H9 (cell line): ENCODE results near the gene HTR1E. TPM values are rescaled to one million over a fixed set of nuclear protein-coding genes. Genes with fewer than 3 reads are reported as not detected.

ENCODE experiments used
- DNase-seq: peaks from one replicate; pipeline ENCODE4 v3.0.0-alpha.2; 2017
- H2AFZ ChIP-seq: one replicate; pipeline ENCODE4 v1.6.1; 2013; ENCODE audit warnings: mild to moderate bottlenecking, low read length, control low read depth, moderate library complexity
- H2AK5ac ChIP-seq: 2 replicates; pipeline ENCODE4 v1.6.1; 2013; ENCODE audit warnings: low read length, control low read depth, mixed read lengths; ENCODE audit not compliant: insufficient read length
- H2BK120ac ChIP-seq: one replicate; pipeline ENCODE4 v1.6.1; 2013; ENCODE audit warnings: low read depth, mild to moderate bottlenecking, low read length, control low read depth, inconsistent platforms; ENCODE audit not compliant: poor library complexity, severe bottlenecking
- H2BK12ac ChIP-seq: 2 replicates; pipeline ENCODE4 v1.6.1; 2013; ENCODE audit warnings: low read length, control low read depth, mixed read lengths, low read depth; ENCODE audit not compliant: insufficient read length
- H2BK15ac ChIP-seq: 2 replicates; pipeline ENCODE4 v1.6.1; 2013; ENCODE audit warnings: low read depth, low read length, control low read depth
- H2BK20ac ChIP-seq: one replicate; pipeline ENCODE4 v1.6.1; 2013; ENCODE audit warnings: low read depth, mild to moderate bottlenecking, low read length, control low read depth, inconsistent platforms; ENCODE audit not compliant: poor library complexity, severe bottlenecking
- H2BK5ac ChIP-seq: 2 replicates; pipeline ENCODE4 v1.6.1; 2013; ENCODE audit warnings: low read length, control low read depth, mixed read lengths; ENCODE audit not compliant: insufficient read length
- H3K14ac ChIP-seq: 2 replicates; pipeline ENCODE4 v1.6.1; 2013; ENCODE audit warnings: low read length, control low read depth; ENCODE audit not compliant: insufficient read depth
- H3K18ac ChIP-seq: 2 replicates; pipeline ENCODE4 v1.6.1; 2013; ENCODE audit warnings: low read depth, mild to moderate bottlenecking, mixed read lengths, low read length, control low read depth; ENCODE audit not compliant: insufficient read length
- H3K23ac ChIP-seq: 2 replicates; pipeline ENCODE4 v1.6.1; 2013; ENCODE audit warnings: low read length, control low read depth, mixed read lengths, low read depth; ENCODE audit not compliant: insufficient read length
- H3K23me2 ChIP-seq: 2 replicates; pipeline ENCODE4 v1.6.1; 2013; ENCODE audit warnings: low read depth, mild to moderate bottlenecking, mixed read lengths, low read length, control low read depth; ENCODE audit not compliant: insufficient read length, poor library complexity, severe bottlenecking
- H3K27ac ChIP-seq: 2 replicates; pipeline ENCODE4 v1.5.1; 2013; ENCODE audit warnings: low read length, control low read depth, mixed read lengths, low read depth; ENCODE audit not compliant: insufficient read length
- H3K27me3 ChIP-seq: 2 replicates; pipeline ENCODE4 v1.6.1; 2013; ENCODE audit warnings: low read length, control low read depth, inconsistent platforms; ENCODE audit not compliant: insufficient read depth
- H3K4ac ChIP-seq: 2 replicates; pipeline ENCODE4 v1.6.1; 2013; ENCODE audit warnings: low read depth, mild to moderate bottlenecking, control low read depth, inconsistent platforms, low read length, moderate library complexity
- H3K4me1 ChIP-seq: 2 replicates; pipeline ENCODE4 v1.6.1; 2013; ENCODE audit warnings: low read length, control low read depth, inconsistent platforms; ENCODE audit not compliant: insufficient read depth
- H3K4me2 ChIP-seq: 2 replicates; pipeline ENCODE4 v1.6.1; 2013; ENCODE audit warnings: low read length, control low read depth, mixed read lengths; ENCODE audit not compliant: insufficient read length, insufficient read depth
- H3K56ac ChIP-seq: 2 replicates; pipeline ENCODE4 v1.6.1; 2013; ENCODE audit warnings: low read depth, mild to moderate bottlenecking, mixed read lengths, low read length, control low read depth; ENCODE audit not compliant: insufficient read length
- H3K79me1 ChIP-seq: 2 replicates; pipeline ENCODE4 v1.6.1; 2013; ENCODE audit warnings: low read depth, mild to moderate bottlenecking, moderate library complexity, low read length, control low read depth, inconsistent platforms; ENCODE audit not compliant: insufficient read depth, poor library complexity, severe bottlenecking
- H3K79me2 ChIP-seq: 2 replicates; pipeline ENCODE4 v1.6.1; 2013; ENCODE audit warnings: low read length, control low read depth, inconsistent platforms; ENCODE audit not compliant: insufficient read depth
- H3K9ac ChIP-seq: 2 replicates; pipeline ENCODE4 v1.6.1; 2013; ENCODE audit warnings: low read length, control low read depth, mixed read lengths; ENCODE audit not compliant: insufficient read length; ENCODE audit errors: extremely low read depth
- H3K9me3 ChIP-seq: one replicate; pipeline ENCODE4 v1.6.1; 2013; ENCODE audit warnings: low read depth, low read length, inconsistent platforms; ENCODE audit not compliant: control insufficient read depth
- H3T11ph ChIP-seq: one replicate; pipeline ENCODE4 v1.6.1; 2013; ENCODE audit warnings: mild to moderate bottlenecking, low read length, control low read depth, inconsistent platforms
- H4K20me1 ChIP-seq: one replicate; pipeline ENCODE4 v1.6.1; 2013; ENCODE audit not compliant: control insufficient read depth, insufficient read length, insufficient read depth
- H4K5ac ChIP-seq: 2 replicates; pipeline ENCODE4 v1.6.1; 2013; ENCODE audit warnings: low read depth, mild to moderate bottlenecking, mixed read lengths, low read length, control low read depth; ENCODE audit not compliant: insufficient read length
- H4K8ac ChIP-seq: replicated peaks from 2 replicates; pipeline ENCODE4 v1.6.1; 2013; ENCODE audit warnings: low read length, control low read depth, mixed read lengths, low read depth; ENCODE audit not compliant: insufficient read length
- H4K91ac ChIP-seq: 2 replicates; pipeline ENCODE4 v1.6.1; 2013; ENCODE audit warnings: low read depth, mild to moderate bottlenecking, moderate library complexity, mixed read lengths, low read length, control low read depth; ENCODE audit not compliant: insufficient read length
- H3K27ac Mint-ChIP-seq, 3 experiments: 2 replicates in 2 of 3; 3 replicates in 1 of 3; pipeline ENCODE4 v1.8.0; 2020 to 2021; ENCODE audit warnings: mixed read lengths in 3 of 3, mild to moderate bottlenecking in 1 of 3, moderate library complexity in 1 of 3
- H3K27me3 Mint-ChIP-seq: 2 replicates; pipeline ENCODE4 v1.8.0; 2021; ENCODE audit warnings: low read depth, mild to moderate bottlenecking, moderate library complexity, mixed read lengths
- H3K36me3 Mint-ChIP-seq, 3 experiments: 2 replicates in 2 of 3; 3 replicates in 1 of 3; pipeline ENCODE4 v1.8.0; 2020 to 2021; ENCODE audit warnings: low read depth in 3 of 3, mixed read lengths in 3 of 3; ENCODE audit not compliant: insufficient read depth in 1 of 3
- H3K4me1 Mint-ChIP-seq, 2 experiments: 2 replicates each; pipeline ENCODE4 v1.8.0; 2020; ENCODE audit warnings: mixed read lengths in 2 of 2
- H3K4me3 Mint-ChIP-seq, 2 experiments: 2 replicates in 1 of 2; 3 replicates in 1 of 2; pipeline ENCODE4 v1.8.0; 2020 to 2021; ENCODE audit warnings: mild to moderate bottlenecking in 2 of 2, mixed read lengths in 2 of 2, moderate library complexity in 1 of 2
- H3K9me3 Mint-ChIP-seq, 2 experiments: 2 replicates in 1 of 2; 3 replicates in 1 of 2; pipeline ENCODE4 v1.8.0; 2020; ENCODE audit warnings: mild to moderate bottlenecking in 2 of 2, mixed read lengths in 2 of 2, moderate library complexity in 1 of 2
- CTCF ChIP-seq: fragments of 200-600 bp; sonication (generic); conservative IDR thresholded peaks from 3 replicates; pipeline ENCODE4 v1.8.0; 2021; ENCODE audit warnings: antibody characterized with exemption, mild to moderate bottlenecking
- WGBS: extraction: QIAGEN DNeasy Blood & Tissue Kit; methylation state at CpG from one replicate; pipeline ENCODE4 v1.1.7; 2013; ENCODE audit warnings: missing lambda C conversion rate, low lambda C conversion rate, mixed read lengths; ENCODE audit not compliant: insufficient read length; ENCODE audit errors: extremely low coverage; 5-methylcytosine and 5-hydroxymethylcytosine counted together
- total RNA-seq: library from RNA; stranded (reverse); gene quantifications from 2 replicates; pipeline ENCODE4 v1.2.1, GENCODE V29; 2021

The HTR1E gene
- total RNA-seq, 1 experiment from 2014 or later: not detected

- H2BK120ac ChIP-seq: no peak overlapping the region
- no peak overlapping the region for H2BK12ac ChIP-seq
- no peak for DNase-seq
- Mint-ChIP-seq H3K4me1 (peaks cover 3 to 5% of the 10 kb centered on the region in 2 experiments; a peak in 2 of 4 replicates), H3K27ac (no peak overlapping the region), H3K9me3 (peaks cover 0 to 6% of the 10 kb centered on the region in 2 experiments; a peak in 2 of 5 replicates), H3K27me3 (no peaks in the 10 kb centered on the region), H3K4me3 (no peak overlapping the region), H3K36me3 (no peaks in the 10 kb centered on the region)
- H3K79me1 ChIP-seq: no peaks in the 10 kb centered on the region
- no peak overlapping the region for H2AFZ ChIP-seq
- H3K23me2 ChIP-seq: no peaks in the 10 kb centered on the region
- no peak overlapping the region for H3K14ac ChIP-seq
- H2BK5ac ChIP-seq: no peak overlapping the region
- no peak overlapping the region for H3K4ac ChIP-seq
- no peaks in the 10 kb centered on the region for H3K79me2 ChIP-seq
- H3K23ac ChIP-seq: no peak overlapping the region
- H3K9ac ChIP-seq: no peak overlapping the region
- no peaks in the 10 kb centered on the region for H3K27me3 ChIP-seq
- H4K20me1 ChIP-seq: no peaks in the 10 kb centered on the region
- H3K4me2 ChIP-seq: no peak overlapping the region
- H3K9me3 ChIP-seq: no peaks in the 10 kb centered on the region
- no peak overlapping the region for H2BK15ac ChIP-seq
- no CpG with 5 or more reads among the region's 2 CpGs for WGBS
- H3K18ac ChIP-seq: no peak overlapping the region
- H2BK20ac ChIP-seq: no peak overlapping the region
- H4K91ac ChIP-seq: no peak overlapping the region
- H4K5ac ChIP-seq: no peak overlapping the region
- no peaks in the 10 kb centered on the region for H3K4me1 ChIP-seq
- no peak overlapping the region for H4K8ac ChIP-seq
- no peak overlapping the region for H3K27ac ChIP-seq
- no peak overlapping the region for H3K56ac ChIP-seq
- no peak for TF ChIP-seq CTCF
- no peak overlapping the region for H2AK5ac ChIP-seq
- H3T11ph ChIP-seq: no peak overlapping the region
Observed at GRCh38 chr6:86959656-86960055, 22.3 kb downstream of the HTR1E start.
